ENCODE data around the gene PLD6. TPM values are rescaled to one million over a fixed set of nuclear protein-coding genes. Genes with fewer than 3 reads are reported as not detected.

PLD6 gene
- polyA plus RNA-seq, 1 donor (not counting 4 experiments of a cell fraction or from before 2014, with no cell fraction given), result 1.6 TPM

DNA sequence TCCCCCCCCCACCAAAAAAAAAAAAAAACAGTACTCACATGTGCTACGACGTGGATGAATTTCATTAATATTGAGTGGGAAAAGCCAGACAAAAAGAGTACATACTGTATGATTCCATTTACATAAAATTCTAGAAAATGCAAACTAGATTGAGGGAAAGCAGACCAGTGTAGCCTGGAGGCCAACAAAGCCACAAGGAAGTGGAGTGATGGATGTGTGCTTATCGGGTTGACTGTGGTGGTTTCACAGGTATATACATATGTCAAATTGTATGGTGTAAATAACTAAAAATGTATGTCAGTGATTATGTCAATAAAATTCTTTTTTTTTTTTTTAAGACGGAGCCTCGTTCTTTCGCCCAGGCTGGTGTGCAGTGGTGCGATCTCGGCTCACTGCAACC lies 1.9 kb upstream of the PLD6 start:
- Histone ChIP-seq H3K27ac (ENCODE audit: control insufficient read depth, insufficient read depth, low read length) (no peak overlapping the region), H3K79me2 (ENCODE audit: control insufficient read depth, insufficient read depth, low read length) (no peaks in the 10 kb centered on the region), H3K4me2 (ENCODE audit: control insufficient read depth, extremely low read depth, insufficient read depth, low read depth, low read length) (no peak overlapping the region), H3K36me3 (ENCODE audit: control insufficient read depth in 2 of 2, extremely low read depth in 1 of 2, insufficient read depth in 2 of 2, low read length in 2 of 2) (peaks cover 11 to 12% of the 10 kb centered on the region in 2 experiments), H4K20me1 (ENCODE audit: control insufficient read depth, extremely low read depth, insufficient read depth, low read length) (no peaks in the 10 kb centered on the region), H3K4me3 (ENCODE audit: control insufficient read depth in 2 of 3, extremely low read depth in 1 of 3, insufficient read depth in 2 of 3, low read depth in 1 of 3, low read length in 3 of 3) (no peak overlapping the region), H3K4me1 (ENCODE audit: control insufficient read depth, extremely low read depth, insufficient read depth, low read length) (peaks cover 16% of the 10 kb centered on the region), H3K9me1 (ENCODE audit: control insufficient read depth, extremely low read depth, insufficient read depth, low read length) (no peaks in the 10 kb centered on the region), H3K9ac (ENCODE audit: control insufficient read depth, extremely low read depth, insufficient read depth, low read length) (no peak overlapping the region), H2AFZ (ENCODE audit: control insufficient read depth, low read length) (no peak overlapping the region), H3K9me3 (ENCODE audit: control insufficient read depth, low read depth, low read length) (no peaks in the 10 kb centered on the region), H3K27me3 (ENCODE audit: control insufficient read depth, extremely low read depth, insufficient read depth, low read length) (no peaks in the 10 kb centered on the region)
- DNase-seq (ENCODE audit: low read depth, low spot score), result no peak
- TF ChIP-seq EZH2 (IDR thresholded peaks at IDR 0.05; ENCODE audit: low read length), result no peak
- TF ChIP-seq, protein P1, sequence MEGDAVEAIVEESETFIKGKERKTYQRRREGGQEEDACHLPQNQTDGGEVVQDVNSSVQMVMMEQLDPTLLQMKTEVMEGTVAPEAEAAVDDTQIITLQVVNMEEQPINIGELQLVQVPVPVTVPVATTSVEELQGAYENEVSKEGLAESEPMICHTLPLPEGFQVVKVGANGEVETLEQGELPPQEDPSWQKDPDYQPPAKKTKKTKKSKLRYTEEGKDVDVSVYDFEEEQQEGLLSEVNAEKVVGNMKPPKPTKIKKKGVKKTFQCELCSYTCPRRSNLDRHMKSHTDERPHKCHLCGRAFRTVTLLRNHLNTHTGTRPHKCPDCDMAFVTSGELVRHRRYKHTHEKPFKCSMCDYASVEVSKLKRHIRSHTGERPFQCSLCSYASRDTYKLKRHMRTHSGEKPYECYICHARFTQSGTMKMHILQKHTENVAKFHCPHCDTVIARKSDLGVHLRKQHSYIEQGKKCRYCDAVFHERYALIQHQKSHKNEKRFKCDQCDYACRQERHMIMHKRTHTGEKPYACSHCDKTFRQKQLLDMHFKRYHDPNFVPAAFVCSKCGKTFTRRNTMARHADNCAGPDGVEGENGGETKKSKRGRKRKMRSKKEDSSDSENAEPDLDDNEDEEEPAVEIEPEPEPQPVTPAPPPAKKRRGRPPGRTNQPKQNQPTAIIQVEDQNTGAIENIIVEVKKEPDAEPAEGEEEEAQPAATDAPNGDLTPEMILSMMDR (optimal IDR thresholded peaks at IDR 0.05 in 1 of 3, IDR thresholded peaks at IDR 0.05 in 1 of 3, conservative IDR thresholded peaks at IDR 0.05 in 1 of 3; ENCODE audit: extremely low read depth in 1 of 3, insufficient read depth in 2 of 3, low read length in 3 of 3), result no peak
- FAIRE-seq, result no peak
- dilution Hi-C loops (cut with MboI; ENCODE audit: extremely low pct_ligation_motif_present, low sequenced_read_pairs), result no loop called here

DNA sequence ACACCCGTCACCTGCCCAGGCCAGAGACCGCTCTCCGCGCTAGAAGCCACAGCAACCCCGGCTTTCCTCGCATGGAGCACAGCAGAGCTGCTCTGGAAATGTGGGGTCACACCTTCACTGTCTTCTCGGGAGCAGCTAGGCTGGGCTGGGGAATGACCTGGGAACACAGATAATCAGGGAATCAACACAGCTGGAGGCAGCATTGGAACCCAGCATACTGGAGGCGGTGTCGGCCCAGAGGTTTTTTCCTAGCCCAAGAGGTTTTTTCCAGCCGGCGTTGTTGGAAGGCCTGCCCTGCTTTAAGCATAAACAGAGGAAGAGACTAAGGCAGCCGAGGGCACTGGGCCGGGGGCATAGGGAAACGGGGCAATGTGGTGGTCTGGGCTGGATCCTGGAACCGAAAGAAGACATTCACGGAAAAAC lies 791 bp upstream of the PLD6 start:
- Histone ChIP-seq H3K79me2 (ENCODE audit: control insufficient read depth, insufficient read depth, low read length) (no peaks in the 10 kb centered on the region), H2AFZ (ENCODE audit: control insufficient read depth, low read length) (peak overlapping the region; percentile 54), H3K27me3 (ENCODE audit: control insufficient read depth, extremely low read depth, insufficient read depth, low read length) (no peaks in the 10 kb centered on the region), H3K9me3 (ENCODE audit: control insufficient read depth, low read depth, low read length) (no peaks in the 10 kb centered on the region), H3K4me2 (ENCODE audit: control insufficient read depth, extremely low read depth, insufficient read depth, low read depth, low read length) (peak overlapping the region; percentile 91), H3K36me3 (ENCODE audit: control insufficient read depth in 2 of 2, extremely low read depth in 1 of 2, insufficient read depth in 2 of 2, low read length in 2 of 2) (peaks cover 7 to 9% of the 10 kb centered on the region in 2 experiments), H4K20me1 (ENCODE audit: control insufficient read depth, extremely low read depth, insufficient read depth, low read length) (no peaks in the 10 kb centered on the region), H3K27ac (ENCODE audit: control insufficient read depth, insufficient read depth, low read length) (peak overlapping the region; percentile 43), H3K4me3 (ENCODE audit: control insufficient read depth in 2 of 3, extremely low read depth in 1 of 3, insufficient read depth in 2 of 3, low read depth in 1 of 3, low read length in 3 of 3) (no peak overlapping the region), H3K4me1 (ENCODE audit: control insufficient read depth, extremely low read depth, insufficient read depth, low read length) (peaks cover 16% of the 10 kb centered on the region), H3K9ac (ENCODE audit: control insufficient read depth, extremely low read depth, insufficient read depth, low read length) (peak overlapping the region; percentile 85), H3K9me1 (ENCODE audit: control insufficient read depth, extremely low read depth, insufficient read depth, low read length) (no peaks in the 10 kb centered on the region)
- FAIRE-seq (no peak), DNase-seq (ENCODE audit: low read depth, low spot score) (no peak)
- TF ChIP-seq, protein P1 (optimal IDR thresholded peaks at IDR 0.05 in 1 of 3, IDR thresholded peaks at IDR 0.05 in 1 of 3, conservative IDR thresholded peaks at IDR 0.05 in 1 of 3; ENCODE audit: extremely low read depth in 1 of 3, insufficient read depth in 2 of 3, low read length in 3 of 3), result no peak
- TF ChIP-seq EZH2 (IDR thresholded peaks at IDR 0.05; ENCODE audit: low read length), result no peak
- dilution Hi-C loops (cut with MboI; ENCODE audit: extremely low pct_ligation_motif_present, low sequenced_read_pairs), result no loop called here
